Heart right ventricle (tissue), 16 donors: ENCODE data around the gene HK3. TPM values are rescaled to one million over a fixed set of nuclear protein-coding genes. Genes with fewer than 3 reads are reported as not detected.
A peak's percentile ranks its signal among the peaks of the same experiment; 100 is the strongest.

Experiments used
- ATAC-seq, 8 donors: fragments of 200-7000 bp; cut with Tn5 transposase; one replicate each; pipeline ENCODE4 v1.9.1; 2020; ENCODE audit warnings: mild to moderate bottlenecking in 8 of 8, moderate library complexity in 8 of 8, moderate number of reproducible peaks in 1 of 8
- DNase-seq, 2 donors: peaks; one replicate each; pipeline ENCODE4 v3.0.0-alpha.2; 2020
- H3K27ac ChIP-seq, 10 donors: fragments of 200-600 bp; sonication (generic) in 2 of 10; one replicate each; pipeline versions ENCODE4 v1.5.0 to v1.8.0; 2020 to 2022; ENCODE audit warnings: mild to moderate bottlenecking in 3 of 10
- H3K27me3 ChIP-seq, 7 donors: fragments of 200-600 bp; one replicate each; pipeline ENCODE4 v1.8.0; 2021 to 2022; ENCODE audit warnings: mild to moderate bottlenecking in 2 of 7
- H3K36me3 ChIP-seq, 9 donors: fragments of 200-600 bp; sonication (generic) in 1 of 9; one replicate each; pipeline versions ENCODE4 v1.5.0 to v1.8.0; 2020 to 2022; ENCODE audit warnings: mild to moderate bottlenecking in 2 of 9
- H3K4me1 ChIP-seq, 9 donors: fragments of 200-600 bp; sonication (generic) in 1 of 9; one replicate each; pipeline versions ENCODE4 v1.5.0 to v1.8.0; 2020 to 2022; ENCODE audit warnings: mild to moderate bottlenecking in 4 of 9
- H3K4me3 ChIP-seq, 10 donors: fragments of 200-600 bp; sonication (generic) in 2 of 10; one replicate each; pipeline versions ENCODE4 v1.5.0 to v1.8.0; 2020 to 2022; ENCODE audit warnings: mild to moderate bottlenecking in 7 of 10, moderate library complexity in 2 of 10
- H3K9me3 ChIP-seq, 11 donors: fragments of 200-600 bp in 10 of 11; sonication (generic) in 2 of 11; one replicate each; pipeline versions ENCODE4 v1.5.0 to v1.8.0; 2013 to 2022; ENCODE audit warnings: mild to moderate bottlenecking in 2 of 11, control low read depth in 1 of 11, moderate library complexity in 1 of 11
- WGBS, 2 donors: extraction: QIAGEN DNeasy Blood & Tissue Kit; methylation state at CpG; one replicate each; pipeline ENCODE4 v1.1.7; 2013; ENCODE audit warnings: inconsistent platforms in 1 of 2; 5-methylcytosine and 5-hydroxymethylcytosine counted together
- intact Hi-C, 10 donors: fragments of 100-400 bp; cut with DNase I; formaldehyde crosslinking; loops; one replicate each; pipeline versions ENCODE4 v1.11.1 to v1.14.2; 2022
- polyA plus RNA-seq, 2 donors: library from polyadenylated mRNA; stranded (reverse); fragments of 200-250 nt; gene quantifications; one replicate each; pipeline ENCODE4 v1.2.3, GENCODE V29; 2013
- total RNA-seq, 10 donors: library from RNA; stranded (reverse); fragmentation: NEBNext Ultra II Directional in 3 of 10; extraction: Animal tissue kit (Norgen Biotek cat#: 25700) in 3 of 10; gene quantifications; one replicate each; pipeline versions ENCODE4 v1.2.1 to v1.2.4, GENCODE V29; 2021 to 2023
- TF ChIP-seq, protein P1 (sequence below), 9 donors: fragments of 200-600 bp; sonication (generic) in 2 of 9; IDR thresholded peaks; one replicate each; pipeline versions ENCODE4 v1.5.0 to v1.8.0; 2021 to 2022; ENCODE audit warnings: antibody characterized with exemption in 9 of 9, mild to moderate bottlenecking in 5 of 9, moderate library complexity in 1 of 9
- donor health status: Arrhythmogenic right ventricular cardiomyopathy.
- donor health status: ischemic (EF 13 %, LVEDD 7.1; RV severe dilation, severe dysfunction).
- donor health status: healthy with polysubstance abuse.
- donor health status: DM: no; HTN: yes; CAD: no.
- donor health status: DM: no; HTN: no; CAD: no.
- donor health status: ischemic (EF 25% LVEDD 6.9; RV normal size, moderate dysfunction).
- donor health status: ischemic (EF 25% LVEDD 5.7; RV mildly dilated, moderate dysfunction).
- donor health status: healthy.
- donor health status: DM: yes; HTN: yes; CAD: no.
- donor health status: Ischemic cardiomyopathy.
- donor health status: ischemic (EF 35%, LVEDD 5.7; RV mildly dilated, moderate dysfunction).
- donor health status: nonischemic (EF 11% LVEDD 7.7; RV severe dilation, severe dysfunction).
- donor health status: DM: yes; HTN: yes; CAD: no.
- donor health status: PGD.
- donor health status: ischemic (EF 29% LVEDD 5.4; RV normal size, mild dysfunction).
- donor health status: nonischemic (EF 23%, LVEDD 6.1; RV moderate dilation, normal function).

Gene HK3
- total and polyA plus RNA-seq, 12 donors: 0.68 to 18.7 (median 4.2) TPM

DNA sequence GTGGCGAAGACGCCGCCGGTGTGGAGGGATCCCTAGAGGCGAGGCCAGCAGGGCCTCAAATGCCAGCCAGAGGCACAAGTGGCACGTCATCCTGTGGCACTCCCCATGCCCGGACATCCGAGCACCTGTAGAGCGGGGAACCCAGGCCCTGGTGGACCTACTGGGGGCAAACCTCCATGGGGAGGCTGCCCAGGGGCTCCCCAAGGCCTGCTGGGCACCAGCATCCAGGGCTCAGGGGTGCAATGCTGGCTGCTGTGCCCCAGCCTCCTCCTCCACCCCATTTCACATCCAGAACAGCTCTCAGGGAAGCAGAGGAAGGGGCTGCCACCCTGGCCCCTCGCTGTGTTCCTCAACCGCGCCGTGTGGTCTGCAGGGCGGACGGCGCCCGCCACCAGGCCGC is 43.5 kb downstream of the HK3 start:
- H3K27me3 ChIP-seq: peaks cover 0 to 56% (median 23%) of the 10 kb centered on the region in 7 donors
- TF ChIP-seq, protein P1, sequence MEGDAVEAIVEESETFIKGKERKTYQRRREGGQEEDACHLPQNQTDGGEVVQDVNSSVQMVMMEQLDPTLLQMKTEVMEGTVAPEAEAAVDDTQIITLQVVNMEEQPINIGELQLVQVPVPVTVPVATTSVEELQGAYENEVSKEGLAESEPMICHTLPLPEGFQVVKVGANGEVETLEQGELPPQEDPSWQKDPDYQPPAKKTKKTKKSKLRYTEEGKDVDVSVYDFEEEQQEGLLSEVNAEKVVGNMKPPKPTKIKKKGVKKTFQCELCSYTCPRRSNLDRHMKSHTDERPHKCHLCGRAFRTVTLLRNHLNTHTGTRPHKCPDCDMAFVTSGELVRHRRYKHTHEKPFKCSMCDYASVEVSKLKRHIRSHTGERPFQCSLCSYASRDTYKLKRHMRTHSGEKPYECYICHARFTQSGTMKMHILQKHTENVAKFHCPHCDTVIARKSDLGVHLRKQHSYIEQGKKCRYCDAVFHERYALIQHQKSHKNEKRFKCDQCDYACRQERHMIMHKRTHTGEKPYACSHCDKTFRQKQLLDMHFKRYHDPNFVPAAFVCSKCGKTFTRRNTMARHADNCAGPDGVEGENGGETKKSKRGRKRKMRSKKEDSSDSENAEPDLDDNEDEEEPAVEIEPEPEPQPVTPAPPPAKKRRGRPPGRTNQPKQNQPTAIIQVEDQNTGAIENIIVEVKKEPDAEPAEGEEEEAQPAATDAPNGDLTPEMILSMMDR (IDR thresholded peaks at IDR 0.05): no peak
- WGBS, 2 donors: 89 to 93% methylated on average over 18 of the region's 18 CpGs
- H3K4me1 ChIP-seq: no peaks in the 10 kb centered on the region
- H3K4me3 ChIP-seq: no peak overlapping the region
- H3K36me3 ChIP-seq: no peaks in the 10 kb centered on the region
- DNase-seq: no peak
- intact Hi-C loops: no loop called here
- no peak overlapping the region for H3K27ac ChIP-seq
- ATAC-seq: no peak
- no peaks in the 10 kb centered on the region for H3K9me3 ChIP-seq

DNA sequence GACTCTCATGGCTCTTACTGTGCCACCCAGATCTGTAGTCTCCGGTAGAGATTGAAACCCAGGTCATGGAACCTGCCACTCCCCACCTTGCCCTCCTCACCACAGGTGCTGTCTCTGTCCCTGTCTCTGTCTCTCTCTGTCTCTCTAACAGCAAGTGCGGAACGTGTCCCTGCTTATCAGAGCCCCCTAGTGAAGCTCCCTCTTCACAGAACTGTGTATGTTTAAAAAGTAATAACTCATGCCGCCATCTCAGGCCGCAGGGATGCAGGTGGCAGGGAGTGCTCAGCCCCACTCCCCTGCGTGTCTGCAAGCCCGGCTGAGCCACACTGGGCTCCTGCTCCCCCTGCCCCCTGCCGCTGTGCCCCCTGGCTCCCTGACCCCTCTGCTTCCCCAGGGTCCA is 45.0 kb downstream of the HK3 start:
- TF ChIP-seq, protein P1 (IDR thresholded peaks at IDR 0.05): no peak
- no peak for ATAC-seq
- intact Hi-C loops: no loop called here
- Histone ChIP-seq H3K27me3 (peaks cover 0 to 62% (median 31%) of the 10 kb centered on the region in 7 donors), H3K36me3 (no peaks in the 10 kb centered on the region), H3K4me3 (no peak overlapping the region), H3K4me1 (no peaks in the 10 kb centered on the region), H3K27ac (no peak overlapping the region), H3K9me3 (no peaks in the 10 kb centered on the region)
- no peak for DNase-seq
- 64 to 74% methylated on average over 8 of the region's 8 CpGs for WGBS, 2 donors

- H3K36me3 ChIP-seq: no peaks in the 10 kb centered on the region
- DNase-seq (no peak), ATAC-seq (no peak)
- 73 to 76% methylated on average over 20 of the region's 20 CpGs for WGBS, 2 donors
- intact Hi-C loops: no loop called here
- H3K9me3 ChIP-seq: no peaks in the 10 kb centered on the region
- peaks cover 0 to 71% (median 40%) of the 10 kb centered on the region in 7 donors for H3K27me3 ChIP-seq
- TF ChIP-seq, protein P1 (IDR thresholded peaks at IDR 0.05): no peak
- no peak overlapping the region for H3K27ac ChIP-seq
- H3K4me1 ChIP-seq: no peaks in the 10 kb centered on the region
- H3K4me3 ChIP-seq: no peak overlapping the region
Observed at GRCh38 chr5:176853151-176853778, 45.9 kb downstream of the HK3 start.

DNA sequence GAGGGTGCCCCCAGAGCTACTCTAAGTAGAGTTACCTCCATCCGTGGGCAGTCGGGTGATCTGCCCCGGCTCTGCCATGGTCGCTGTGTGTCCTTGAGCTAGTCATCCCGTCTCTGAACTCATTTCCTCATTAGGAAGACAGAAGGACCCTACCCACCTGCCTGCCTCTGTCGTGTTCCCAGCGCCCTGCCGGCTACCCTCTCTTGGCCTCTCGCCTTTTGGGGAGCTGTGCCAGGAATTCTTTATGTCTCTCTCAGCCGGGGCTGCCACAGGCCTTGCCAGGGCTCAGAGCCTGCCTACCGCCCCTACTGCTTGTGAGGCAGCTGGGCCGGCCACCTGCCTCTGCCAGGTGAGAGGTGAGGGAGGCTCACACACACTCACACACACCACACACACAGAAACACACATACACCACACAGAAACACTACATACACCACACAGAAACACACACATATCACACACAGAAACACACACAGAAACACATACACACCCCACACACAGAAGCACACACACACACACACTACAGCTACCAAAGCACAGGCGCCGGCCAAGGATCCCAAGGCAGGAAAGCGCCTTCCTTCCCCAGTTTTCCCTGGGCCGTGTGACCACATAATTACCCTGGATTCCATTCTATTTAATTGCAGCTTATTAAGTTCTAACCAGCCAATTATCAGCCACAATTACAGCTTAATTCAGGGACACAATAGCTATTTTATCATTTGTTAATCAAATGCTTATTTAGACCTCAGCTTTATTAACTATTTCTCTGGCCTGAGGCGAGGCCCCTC is 47.1 kb downstream of the HK3 start:
- H3K27me3 ChIP-seq: peaks cover 2 to 83% (median 52%) of the 10 kb centered on the region in 7 donors
- DNase-seq: no peak
- TF ChIP-seq, protein P1 (IDR thresholded peaks at IDR 0.05): no peak
- peak in 1 of 8 donors; percentile 30 for ATAC-seq
- 62 to 65% methylated on average over 17 of the region's 17 CpGs for WGBS, 2 donors
- H3K27ac ChIP-seq: no peak overlapping the region
- H3K4me3 ChIP-seq: no peak overlapping the region
- no peaks in the 10 kb centered on the region for H3K4me1 ChIP-seq
- H3K9me3 ChIP-seq: no peaks in the 10 kb centered on the region
- H3K36me3 ChIP-seq: no peaks in the 10 kb centered on the region
- intact Hi-C loops: no loop called here
